GM18520 (cell line): ENCODE data around the gene RNF19B.
"Not testable (repeated sequence)": the region's sequence is repeated elsewhere in the genome, so short reads cannot be mapped to it uniquely, and the experiment has no call there.

ENCODE experiments used
- ATAC-seq: cut with Tn5 transposase; IDR thresholded peaks from one replicate; pipeline ENCODE4 v1.9.1; 2021; ENCODE audit not compliant: unreplicated experiment

The RNF19B gene

DNA sequence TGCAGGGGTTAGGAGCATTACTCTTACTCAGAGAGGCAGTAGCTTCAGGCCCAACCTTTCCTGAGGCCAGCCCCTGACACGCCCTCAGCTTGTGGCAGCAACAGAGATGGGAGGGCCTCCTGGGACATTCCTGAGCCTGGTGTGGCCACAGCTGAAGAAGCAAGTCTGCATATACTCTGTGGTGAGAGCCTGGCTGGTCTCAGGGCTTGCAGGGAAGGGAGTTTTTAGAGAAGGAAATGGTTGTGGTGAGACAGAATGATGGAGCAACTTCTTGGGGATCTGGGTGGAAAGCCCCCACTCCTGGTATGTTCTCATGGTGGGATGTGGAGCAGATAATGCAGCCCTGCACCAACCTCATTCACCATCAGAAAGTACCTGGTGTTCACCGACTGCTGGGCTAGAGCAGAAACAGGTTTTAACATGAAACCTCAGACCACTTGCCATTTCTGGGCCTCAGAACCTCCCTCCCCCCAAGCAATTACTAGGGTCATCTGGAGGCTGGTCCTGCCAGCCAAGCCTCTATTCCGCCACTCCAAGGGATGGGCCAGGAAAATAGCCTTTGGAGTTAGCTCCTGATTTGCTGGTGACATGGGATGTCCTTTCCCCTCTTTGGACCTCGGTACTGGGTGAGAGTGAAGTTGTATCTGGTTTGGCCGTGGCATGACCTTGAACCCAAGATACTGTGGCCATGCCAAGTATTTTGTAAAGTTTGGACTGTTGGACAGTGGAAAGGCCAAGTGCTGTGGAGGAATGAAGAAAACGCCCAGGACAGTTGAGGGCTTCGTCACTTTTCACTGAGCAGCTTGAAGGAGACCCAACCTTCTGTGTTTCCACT is 28.1 kb upstream of the RNF19B start:
- ATAC-seq = peak; percentile 71

GRCh38 chr1:32991819-32992488 is 27.3 kb upstream of the RNF19B start:
- ATAC-seq = no peak

GRCh38 chr1:32991386-32991785 is 26.8 kb upstream of the RNF19B start:
- ATAC-seq = no peak

DNA sequence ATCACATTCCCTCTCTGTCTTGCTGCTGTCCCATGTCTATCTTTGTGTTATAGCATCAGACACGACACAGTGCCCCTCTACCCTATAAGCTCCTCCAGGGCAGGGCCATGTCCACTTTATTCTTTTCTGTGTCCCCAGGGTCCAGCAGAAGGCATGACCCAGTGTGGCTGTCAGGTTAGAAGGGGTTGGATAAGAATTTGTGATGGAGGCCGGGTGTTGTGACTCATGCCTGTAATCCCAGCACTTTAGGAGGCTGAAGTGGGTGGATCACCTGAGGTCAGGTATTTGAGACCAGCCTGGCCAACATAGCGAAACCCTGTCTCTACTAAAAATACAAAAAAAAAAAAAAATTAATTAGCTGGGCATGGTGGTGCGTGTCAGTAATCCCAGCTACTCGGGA is 26.3 kb upstream of the RNF19B start:
- no peak for ATAC-seq

DNA sequence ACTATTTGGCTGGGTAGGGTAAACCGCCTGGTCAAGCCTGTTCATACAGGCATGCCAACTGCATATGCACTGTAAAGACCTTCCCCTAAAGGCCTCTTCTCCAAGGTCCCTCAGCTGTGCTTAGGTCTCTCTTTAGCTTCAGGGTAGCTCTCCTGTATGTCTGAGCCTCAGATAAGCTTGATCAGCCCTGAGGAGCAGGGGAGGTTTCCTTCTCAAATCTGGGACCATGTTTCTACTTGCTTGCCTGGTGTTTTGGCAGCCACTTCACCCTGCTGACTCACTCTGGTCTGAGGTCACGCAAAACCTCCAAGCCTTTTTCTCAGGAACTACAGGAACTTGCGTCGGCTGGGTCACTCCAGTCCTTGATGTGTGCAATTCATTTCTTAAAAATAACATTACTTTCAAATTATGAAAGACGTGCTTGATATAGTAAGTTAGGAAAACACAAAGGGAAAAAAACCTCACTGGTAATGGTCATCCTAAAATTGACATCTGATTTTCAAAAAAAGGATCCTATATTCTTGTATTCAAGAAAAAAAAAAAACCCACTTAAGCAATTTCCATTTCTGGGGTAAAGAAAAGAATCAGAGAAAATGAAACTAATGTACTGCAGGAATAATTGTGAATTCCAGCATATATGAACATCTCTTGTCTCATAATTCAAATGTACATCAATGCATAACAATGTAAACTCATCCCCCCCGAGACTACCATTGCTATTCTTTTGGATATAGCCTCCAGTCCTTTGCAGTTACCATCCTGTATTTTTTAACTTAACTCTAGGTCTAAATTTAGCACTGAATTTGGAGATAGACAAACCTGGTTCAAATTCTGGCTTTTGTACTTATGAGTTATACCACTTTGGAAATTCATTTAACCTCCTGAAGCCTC is 24.8 kb upstream of the RNF19B start:
- ATAC-seq = no peak

DNA sequence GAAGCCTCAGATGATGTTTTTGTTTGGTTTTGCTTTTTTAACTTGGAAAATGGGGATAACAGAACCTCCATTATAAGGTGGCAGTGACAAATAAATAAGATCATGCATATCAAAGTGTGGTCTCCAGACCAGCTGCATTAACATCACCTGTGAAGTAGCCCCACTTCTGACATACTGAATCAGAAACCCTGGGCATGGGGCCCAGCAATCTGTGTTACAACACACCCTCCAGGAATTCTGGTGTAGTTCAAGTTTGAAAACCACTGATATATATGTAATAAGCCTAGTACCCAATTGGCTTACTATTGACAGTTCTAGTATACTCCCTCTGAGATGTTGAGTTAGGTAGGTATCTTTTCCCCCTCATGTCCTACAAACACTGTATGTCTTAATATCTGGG is 24.1 kb upstream of the RNF19B start:
- ATAC-seq = no peak

DNA sequence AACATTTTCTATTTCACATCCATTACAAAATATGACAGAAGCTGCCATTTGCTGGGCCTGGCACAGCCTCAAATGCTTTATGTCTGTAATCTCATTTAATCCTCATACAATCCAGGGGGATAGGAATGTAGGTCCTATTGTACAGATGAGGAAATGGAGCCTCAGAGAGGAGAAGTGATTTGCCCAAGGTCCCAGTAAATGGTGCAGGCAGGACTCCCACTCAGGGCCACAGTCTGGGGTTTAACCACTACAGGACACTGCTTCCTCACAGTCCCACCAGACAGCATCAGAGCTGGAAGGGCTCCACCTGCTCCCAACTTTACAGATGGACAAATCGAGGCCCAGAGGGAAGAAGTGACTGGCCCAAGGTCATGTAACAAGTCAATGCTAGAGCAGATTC is 20.6 kb upstream of the RNF19B start:
- ATAC-seq = no peak

GRCh38 chr1:32984455-32985171 is 20.0 kb upstream of the RNF19B start:
- no peak for ATAC-seq

GRCh38 chr1:32984090-32984454 is 19.5 kb upstream of the RNF19B start:
- ATAC-seq = no peak

GRCh38 chr1:32983020-32983419 is 18.4 kb upstream of the RNF19B start:
- ATAC-seq = no peak

- ATAC-seq = peak; percentile 86
Observed at GRCh38 chr1:32981003-32981901, 16.6 kb upstream of the RNF19B start.

DNA sequence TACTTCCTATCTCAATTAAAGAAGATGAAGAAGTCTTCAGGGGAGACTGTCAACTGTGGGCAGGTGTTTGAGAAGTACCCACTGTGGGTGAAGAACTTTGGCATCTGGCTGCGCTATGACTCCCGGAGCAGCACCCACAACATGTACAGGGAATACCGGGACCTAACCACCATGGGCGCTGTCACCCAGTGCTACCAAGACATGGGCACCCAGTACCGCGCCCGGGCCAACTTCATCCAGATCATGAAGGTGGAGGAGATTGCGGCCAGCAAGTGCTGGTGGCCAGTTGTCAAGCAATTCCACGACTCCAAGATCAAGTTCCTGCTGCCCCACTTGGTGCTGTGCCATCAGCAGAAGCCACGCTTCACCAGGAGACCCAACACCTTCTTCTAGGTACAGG is 15.5 kb upstream of the RNF19B start:
- ATAC-seq = no peak

DNA sequence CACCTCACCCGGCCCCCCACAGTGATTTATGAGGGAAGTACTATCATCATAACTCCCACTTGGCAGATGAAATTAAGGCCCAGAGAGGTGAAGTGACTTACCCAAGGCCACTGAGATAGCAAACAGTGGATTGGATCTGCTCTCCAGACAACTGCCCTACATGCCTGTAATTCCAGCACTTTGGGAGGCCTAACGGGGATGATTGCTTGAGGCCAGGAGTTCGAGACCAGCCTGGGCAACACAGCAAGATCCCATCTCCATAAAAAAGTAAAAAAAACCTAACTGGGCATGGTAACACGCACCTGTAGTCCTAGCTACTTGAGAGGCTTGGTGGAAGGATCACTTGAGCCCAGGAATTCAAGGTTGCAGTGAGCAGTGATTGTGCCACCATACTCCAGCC is 14.2 kb upstream of the RNF19B start:
- ATAC-seq = no peak

DNA sequence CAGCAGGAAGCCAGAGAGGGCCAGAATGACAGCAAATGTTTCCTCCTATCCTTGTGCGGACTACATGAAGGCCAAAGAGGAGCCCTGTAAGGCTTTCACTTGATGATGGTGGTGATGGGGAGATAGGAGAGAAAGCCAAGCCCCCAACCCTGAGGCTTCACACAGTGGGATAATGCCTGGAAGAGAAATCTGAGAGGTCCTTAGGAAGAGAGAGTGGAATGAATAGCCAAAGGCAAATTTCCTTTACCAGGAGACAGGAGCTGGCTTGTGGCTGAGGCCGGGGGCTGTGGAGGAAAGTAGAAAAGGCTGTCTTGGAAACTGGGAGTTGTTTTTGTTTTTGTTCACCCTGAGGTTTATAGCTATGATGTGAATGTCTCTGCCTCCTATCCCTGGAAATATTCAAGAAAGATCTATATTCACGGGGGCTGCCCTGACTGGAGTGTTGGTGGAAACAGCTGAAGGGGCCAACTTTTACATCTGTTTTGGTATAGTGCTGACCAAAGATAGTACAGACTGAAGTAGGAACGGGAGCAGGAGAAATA is 13.0 kb upstream of the RNF19B start:
- no peak for ATAC-seq

- not testable (repeated sequence) for ATAC-seq
Observed at GRCh38 chr1:32975055-32975454, 10.4 kb upstream of the RNF19B start.

- not testable (repeated sequence) for ATAC-seq
Observed at GRCh38 chr1:32973458-32973857, 8.8 kb upstream of the RNF19B start.

DNA sequence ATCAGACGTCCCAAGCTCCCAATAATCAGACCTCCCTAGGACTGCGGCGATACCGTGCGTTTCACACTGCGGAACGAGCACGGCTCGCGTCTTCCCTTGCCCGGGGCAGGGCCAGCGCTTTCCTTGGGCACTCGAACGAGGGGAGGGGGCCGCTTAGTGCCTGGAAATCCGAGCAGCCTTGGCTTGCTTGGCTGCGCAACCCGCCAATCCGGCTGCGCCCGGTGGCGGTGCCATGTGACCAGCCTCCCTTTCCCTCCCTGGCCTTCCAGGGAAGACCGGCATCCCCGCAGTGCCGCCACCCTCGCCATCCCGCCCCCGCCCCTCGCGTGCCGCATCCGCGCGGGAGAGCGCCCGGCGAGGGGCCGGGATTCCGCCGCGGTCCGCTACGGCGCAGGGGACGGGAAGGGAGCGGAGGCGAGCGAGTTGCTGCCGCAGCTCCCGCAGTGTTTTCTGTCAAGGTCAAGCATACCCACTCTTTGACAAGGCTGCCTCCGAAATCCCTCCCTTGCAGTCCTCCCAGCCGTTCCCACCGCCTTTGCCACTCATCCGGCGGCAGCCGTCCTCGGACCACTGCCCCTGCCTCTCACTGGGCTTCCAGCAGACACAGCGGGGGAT is 8.3 kb upstream of the RNF19B start:
- no peak for ATAC-seq

DNA sequence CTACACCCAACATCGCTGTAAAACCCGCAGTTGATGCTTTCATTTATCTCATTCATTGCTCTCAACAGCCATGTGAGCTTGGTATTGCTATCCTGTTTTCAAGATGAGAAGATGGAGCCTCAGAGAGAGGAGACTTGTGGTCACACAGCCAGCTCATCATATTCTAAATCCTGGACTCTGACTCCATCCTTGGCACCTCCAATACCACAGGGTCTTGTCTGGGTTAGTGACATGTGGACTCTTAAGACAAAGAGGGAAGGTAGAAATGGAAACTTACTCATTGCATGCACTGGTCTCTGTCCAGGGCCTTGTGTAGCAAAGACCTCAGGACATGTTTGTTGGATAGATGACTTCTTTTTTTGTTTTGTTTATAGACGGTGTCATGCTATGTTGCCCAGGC is 7.0 kb upstream of the RNF19B start:
- ATAC-seq = no peak

DNA sequence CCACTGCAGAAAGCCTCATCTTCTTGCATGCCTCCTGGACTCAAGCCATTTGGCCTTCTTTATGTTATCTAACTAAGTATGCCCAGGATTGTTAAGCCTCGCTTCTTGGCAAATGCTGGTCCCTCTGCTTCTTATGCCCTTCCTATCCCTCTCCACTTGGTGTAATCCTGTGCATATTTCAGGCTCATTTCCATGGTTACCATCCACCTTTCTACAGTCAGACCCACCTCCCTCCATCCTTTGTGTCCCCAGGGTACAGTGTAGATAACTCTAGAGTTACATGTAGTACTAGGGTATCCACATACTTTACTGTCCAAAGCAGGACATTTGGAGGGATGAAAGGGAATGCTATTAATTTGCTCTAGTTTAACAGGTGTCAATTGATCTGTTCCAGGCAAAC is 6.5 kb upstream of the RNF19B start:
- ATAC-seq = no peak
